HG02870 (cell line): ENCODE data around the gene UBXN11.
"Not testable (repeated sequence)": the region's sequence is repeated elsewhere in the genome, so short reads cannot be mapped to it uniquely, and the experiment has no call there.

Experiments
- ATAC-seq: cut with Tn5 transposase; IDR thresholded peaks from one replicate; pipeline ENCODE4 v1.9.1; 2021; ENCODE audit warnings: mild to moderate bottlenecking, moderate library complexity; ENCODE audit not compliant: unreplicated experiment

Gene UBXN11

DNA sequence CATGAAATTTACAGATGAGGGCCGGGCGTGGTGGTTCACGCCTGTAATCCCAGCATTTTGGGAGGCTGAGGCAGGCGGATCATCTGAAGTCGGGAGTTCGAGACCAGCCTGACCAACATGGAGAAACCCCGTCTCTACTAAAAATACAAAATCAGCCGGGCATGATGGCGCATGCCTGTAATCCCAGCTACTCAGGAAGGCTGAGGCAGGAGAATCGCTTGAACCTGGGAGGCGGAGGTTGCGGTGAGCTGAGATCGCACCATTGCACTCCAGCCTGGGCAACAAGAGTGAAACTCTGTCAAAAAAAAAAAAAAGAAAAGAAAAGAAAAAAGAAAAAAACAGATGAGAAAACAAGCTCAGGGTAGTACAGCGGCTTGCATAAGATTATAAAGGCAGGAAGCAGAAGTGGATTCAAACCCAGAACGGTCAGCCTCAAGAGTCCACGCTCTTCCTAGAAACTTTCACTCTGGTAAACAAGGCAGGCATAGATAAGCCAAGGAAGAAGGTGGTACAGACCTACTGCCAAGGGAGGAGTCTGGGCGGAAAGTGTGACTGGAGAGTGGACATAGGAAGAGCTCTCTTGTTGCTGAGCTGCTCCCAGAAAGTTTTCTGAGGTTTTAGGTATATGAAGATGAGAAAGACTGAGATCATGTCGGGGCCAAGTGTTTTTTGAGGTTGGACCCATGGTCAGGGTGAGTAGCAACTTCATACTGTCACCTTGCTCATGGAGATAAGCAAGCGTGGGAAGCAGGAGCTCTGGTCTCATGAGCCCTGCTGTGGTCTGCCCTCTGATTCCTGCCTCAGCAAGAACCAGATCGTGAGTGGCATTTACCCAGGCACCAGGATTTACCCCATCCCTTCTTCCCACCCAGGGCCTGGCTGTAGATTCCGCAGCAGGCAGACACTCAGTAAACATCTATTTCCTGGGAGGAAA is 1.8 kb upstream of the UBXN11 start:
- ATAC-seq, result not testable (repeated sequence)

DNA sequence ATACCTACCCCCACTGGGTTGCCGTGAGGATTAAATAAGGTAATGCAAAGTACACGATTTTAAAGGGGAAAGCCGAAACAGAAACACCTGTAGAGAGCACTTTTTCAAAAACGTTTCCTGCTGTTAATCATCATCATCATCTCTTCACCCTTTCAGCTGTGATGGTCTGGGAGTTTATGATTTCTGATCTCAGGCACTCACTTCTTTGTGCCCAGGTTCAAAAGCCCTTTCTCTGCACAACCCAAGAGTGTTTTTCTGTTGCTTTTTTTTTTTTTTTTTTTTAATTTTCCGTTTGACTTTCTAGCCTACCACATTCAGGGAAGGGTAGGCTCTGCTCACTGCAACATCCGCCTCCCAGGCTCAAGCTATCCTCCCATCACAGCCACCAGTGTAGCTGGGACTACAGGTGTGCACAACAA is 936 bp upstream of the UBXN11 start:
- ATAC-seq, result no peak

- ATAC-seq, result no peak
Measured at GRCh38 chr1:26305667-26306289, 658 bp downstream of the UBXN11 start.

DNA sequence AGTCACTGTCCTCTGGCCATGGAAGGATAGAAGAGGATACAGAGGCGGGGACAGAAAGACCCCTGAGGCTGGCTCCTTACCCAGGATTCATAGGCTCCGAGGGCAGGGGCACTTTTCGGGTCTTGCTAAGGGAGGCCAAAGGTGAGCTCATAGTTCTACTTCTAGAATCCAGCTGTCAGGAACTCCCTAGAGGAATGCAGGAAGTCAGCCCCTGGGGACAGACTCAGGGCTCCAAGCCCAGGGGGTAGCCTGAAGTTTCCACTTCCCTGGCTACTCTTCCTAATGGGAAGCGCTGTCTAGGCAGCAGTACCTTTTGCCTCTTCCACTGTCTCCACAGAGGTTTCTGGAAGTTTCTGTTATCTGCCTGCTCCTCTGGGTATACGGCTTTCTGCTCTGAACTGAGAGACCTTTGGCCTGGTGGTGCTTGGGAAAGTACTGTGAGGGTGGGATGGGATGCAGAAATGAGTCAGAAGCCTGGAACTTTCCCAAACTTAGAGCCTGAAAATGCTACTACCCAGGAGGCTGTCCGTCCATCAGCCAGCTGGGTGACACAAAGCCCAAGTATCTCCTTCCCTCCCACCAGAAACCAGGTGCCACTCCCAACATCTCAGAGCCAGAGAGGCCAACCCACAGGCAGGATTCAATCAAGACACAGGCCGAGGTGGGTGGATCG is 3.6 kb downstream of the UBXN11 start:
- ATAC-seq, result no peak

DNA sequence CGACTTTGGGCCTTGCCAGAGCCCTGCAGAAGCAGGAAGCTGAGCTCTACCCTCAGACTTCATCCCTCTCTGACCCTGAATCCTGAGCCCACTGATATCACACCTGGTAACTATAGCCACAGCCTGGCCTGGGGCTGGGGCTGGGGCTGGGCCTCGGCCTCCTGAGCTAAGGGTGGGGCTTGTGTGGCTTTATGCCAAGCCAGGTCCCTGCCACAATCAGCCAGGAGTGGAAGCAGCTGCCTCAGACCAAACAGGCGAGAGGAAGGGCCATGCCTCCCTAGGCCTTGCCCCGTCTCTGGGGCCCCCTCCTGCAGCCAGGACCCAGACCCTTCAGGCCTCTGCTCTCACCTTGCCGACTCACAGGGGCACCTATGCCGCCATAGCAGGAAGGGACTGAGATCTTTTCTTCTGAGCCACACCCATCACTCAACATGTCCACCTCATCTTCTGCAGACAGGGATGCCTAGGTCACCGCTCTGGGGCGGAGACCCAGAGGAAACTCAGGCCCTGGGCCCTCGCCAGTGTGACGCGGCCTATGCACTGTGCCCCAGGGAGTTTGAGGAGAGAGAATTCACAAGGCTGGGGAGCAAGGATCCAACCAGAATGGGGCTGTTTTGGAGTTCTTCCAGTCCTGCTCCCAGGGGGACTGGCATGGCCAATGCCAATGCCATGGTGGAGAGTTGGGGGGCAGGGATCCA is 5.7 kb downstream of the UBXN11 start:
- no peak for ATAC-seq

DNA sequence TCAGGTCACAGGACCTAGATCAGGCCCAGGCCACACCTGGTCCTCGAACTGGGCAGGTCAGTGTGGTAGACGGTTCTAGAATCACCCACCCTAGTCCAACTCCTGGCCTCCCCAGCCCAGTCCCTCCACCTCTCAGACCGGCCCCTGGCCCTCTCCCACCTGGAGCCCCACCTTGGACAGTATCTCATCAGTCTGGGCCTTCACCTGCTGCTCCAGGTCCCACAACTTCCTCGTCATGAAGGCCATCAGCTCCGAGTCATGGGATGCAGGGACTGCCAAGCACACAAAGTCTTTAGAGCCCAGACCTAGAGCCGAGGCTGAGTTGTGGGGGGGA is 8.7 kb downstream of the UBXN11 start:
- no peak for ATAC-seq

GRCh38 chr1:26297057-26297790 is 9.2 kb downstream of the UBXN11 start:
- ATAC-seq, result no peak

DNA sequence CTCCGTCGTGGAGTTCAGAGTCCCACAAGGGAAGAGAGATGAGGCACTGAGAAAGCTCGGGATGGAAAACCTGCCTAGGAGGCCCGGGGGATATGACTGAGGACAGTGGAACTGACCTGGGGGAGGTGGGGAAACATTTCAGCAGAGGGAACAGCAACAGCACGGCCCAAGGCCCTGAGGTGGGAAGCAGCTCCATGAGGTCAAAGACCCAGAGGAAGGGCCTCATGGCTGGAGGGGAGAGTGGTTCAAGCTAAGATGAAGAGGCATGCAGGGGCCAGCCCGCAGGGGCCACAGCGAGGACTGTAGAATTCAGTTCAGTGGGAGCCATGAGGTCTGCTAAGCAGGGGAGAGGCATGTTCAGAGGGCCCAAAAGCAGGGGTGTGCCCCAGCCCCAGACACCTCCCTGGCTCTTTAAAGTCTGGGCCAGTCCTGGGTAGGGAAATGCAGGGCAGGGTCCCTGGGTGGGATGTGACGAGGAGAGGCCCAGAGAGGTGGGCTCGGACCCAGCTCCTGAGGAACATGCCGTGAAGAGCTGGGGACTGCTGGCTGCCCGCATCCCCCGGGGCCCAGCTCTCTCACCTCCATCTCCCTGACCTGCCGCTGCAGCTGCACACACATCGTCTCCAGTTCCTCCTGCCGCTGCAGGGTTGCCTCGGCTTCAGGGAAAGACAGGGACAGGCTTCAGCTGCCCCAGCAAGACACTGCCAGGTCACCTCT is 9.9 kb downstream of the UBXN11 start:
- no peak for ATAC-seq

- no peak for ATAC-seq
Measured at GRCh38 chr1:26295194-26296138, 11.0 kb downstream of the UBXN11 start.

DNA sequence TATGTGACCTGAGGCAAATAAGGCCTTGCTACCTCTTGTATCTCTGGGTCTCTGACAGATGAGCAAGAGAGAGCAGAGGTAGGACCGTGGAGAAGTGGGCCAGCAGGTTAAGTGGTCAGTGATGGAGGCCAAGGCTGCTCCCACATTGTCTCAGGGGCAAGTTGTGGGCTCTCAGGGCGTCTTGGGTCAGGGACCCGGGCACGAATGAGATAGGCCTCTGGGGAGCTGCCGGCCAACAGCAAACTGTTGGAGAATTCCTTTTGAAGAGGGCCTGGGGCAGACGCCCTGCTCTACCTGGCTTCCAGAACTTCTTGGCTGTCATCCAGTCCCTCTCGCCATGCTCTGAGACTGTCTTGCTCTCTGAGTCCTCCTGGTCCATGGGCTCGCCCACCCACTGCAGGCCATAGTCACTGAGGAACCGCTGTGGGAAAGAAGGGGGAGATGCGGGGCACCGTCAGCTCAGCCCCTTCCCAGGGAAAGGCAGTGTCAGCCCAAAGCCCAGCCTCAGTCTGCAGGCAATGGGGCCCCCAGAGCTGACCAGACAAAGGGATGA is 12.4 kb downstream of the UBXN11 start:
- ATAC-seq, result no peak

DNA sequence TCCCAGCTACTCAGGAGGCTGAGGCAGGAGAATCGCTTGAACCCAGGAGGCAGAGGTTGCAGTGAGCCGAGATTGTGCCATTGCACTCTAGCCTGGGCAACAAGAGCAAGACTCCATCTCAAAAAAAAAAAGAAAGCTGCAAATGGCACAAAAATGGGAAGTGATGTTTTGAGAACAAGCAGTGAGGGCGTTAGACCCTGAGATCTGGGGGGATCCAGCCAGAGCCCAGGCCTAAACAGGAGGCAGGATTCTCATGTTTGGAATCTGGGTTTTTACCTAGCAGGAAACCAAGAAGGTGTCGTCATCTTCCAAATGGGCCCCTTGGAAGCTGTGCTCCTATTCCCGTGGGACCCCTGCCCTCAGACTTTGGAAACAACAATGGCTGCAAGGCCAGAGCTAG is 13.7 kb downstream of the UBXN11 start:
- not testable (repeated sequence) for ATAC-seq

DNA sequence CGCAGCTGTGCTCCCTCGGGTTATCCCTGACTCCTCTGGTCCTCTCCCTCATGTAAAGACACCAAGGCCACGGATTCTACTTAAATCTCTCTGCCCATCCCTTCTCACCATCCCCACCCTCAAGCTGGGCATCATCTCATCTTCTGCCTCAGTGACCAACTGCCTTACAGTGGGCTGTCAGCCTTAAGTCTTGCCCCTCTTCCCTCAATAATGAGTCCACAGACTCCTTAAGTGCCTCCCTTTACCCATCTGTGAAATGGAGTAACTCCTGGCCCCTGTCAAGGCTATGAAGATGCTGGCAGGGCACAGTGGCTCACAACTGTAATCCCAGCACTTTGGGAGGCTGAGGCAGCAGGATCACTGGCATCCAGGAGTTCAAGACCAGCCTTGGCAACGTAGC is 14.5 kb downstream of the UBXN11 start:
- ATAC-seq, result no peak

GRCh38 chr1:26291433-26291832 is 15.0 kb downstream of the UBXN11 start:
- no peak for ATAC-seq

DNA sequence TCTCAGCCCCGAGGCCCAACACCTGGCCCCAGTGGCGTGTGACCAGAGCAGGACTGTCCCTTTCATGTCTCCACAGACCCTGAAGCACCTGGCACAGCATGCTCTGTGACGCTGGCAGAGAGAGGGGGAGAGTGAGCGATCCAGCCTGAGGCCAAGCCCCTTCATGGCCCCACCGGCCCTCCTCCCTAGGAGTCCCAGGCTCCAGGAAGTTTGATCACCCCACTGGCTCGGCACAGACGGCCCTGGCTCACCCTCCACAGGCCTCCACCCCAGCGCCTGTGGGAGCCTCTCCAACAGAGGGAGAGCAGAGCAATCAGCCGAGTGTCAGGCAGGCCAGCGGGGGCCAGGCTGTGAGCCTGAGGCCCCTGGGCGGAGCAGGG is 15.6 kb downstream of the UBXN11 start:
- no peak for ATAC-seq

- no peak for ATAC-seq
Measured at GRCh38 chr1:26290122-26290881, 16.1 kb downstream of the UBXN11 start.

DNA sequence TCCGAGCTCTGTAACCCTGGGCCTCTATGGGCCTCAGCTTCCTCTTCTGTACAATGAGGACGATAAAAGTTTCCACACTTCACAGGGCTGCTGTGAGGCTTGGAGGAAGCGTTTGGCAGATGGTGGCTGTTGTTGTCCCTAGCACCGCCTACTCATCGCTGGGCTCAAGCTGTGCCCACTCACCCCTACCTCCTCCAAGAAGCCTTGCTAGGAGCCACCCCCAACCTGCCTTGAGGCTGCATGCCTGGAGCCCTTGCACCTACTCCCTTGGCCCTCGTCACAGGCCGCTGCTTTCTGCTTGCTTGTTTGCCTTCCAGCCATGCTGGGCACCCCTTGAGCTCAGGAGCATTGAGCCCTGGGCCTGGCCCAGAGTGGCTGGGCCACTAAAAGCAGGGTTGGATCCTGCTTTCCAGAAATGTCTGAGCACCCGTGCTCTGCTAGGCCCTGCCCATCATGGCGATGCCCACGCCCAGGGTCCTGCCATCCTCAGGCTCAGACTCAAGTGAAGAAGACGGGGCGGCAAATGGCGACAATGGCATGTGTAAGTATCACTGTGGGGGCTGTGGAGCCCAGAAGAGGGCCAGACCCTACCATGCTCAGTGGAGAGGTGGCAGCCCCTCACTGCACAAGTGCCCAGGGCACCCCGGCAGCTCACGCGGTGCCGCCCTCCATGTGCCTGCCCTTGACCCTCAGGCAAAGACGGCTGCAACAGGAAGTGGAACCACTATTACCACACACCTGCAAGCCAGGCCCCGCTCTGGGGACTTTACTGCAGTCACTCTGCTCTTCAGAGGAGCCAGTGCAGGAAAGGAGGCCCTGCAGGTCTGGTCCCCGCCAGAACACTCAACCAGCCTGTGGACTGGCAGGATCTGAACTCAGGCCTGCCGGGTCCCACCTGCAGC is 17.0 kb downstream of the UBXN11 start:
- peak; percentile 36 for ATAC-seq
